HG02588 (cell line): ENCODE data around the gene SLCO1B3.

Experiments used
- ATAC-seq: cut with Tn5 transposase; IDR thresholded peaks from one replicate; pipeline ENCODE4 v1.9.1; 2021; ENCODE audit warnings: mild to moderate bottlenecking, moderate library complexity; ENCODE audit not compliant: unreplicated experiment

Gene SLCO1B3

GRCh38 chr12:20883288-20883687 is 72.8 kb downstream of the SLCO1B3 start:
- no peak for ATAC-seq

GRCh38 chr12:20885116-20885515 is 74.6 kb downstream of the SLCO1B3 start:
- no peak for ATAC-seq

- ATAC-seq: no peak
These were observed 75.0 kb downstream of the SLCO1B3 start for GRCh38 chr12:20885552-20885951.

- no peak for ATAC-seq
These were observed 106.8 kb downstream of the SLCO1B3 start for GRCh38 chr12:20917269-20917668.

GRCh38 chr12:20917819-20918218 is 107.3 kb downstream of the SLCO1B3 start:
- ATAC-seq: no peak

GRCh38 chr12:20931894-20932293 is 121.4 kb downstream of the SLCO1B3 start:
- no peak for ATAC-seq

GRCh38 chr12:20946732-20947131 is 136.2 kb downstream of the SLCO1B3 start:
- peak; percentile 49 for ATAC-seq

- ATAC-seq: peak; percentile 75
These were observed 139.7 kb downstream of the SLCO1B3 start for GRCh38 chr12:20950248-20950647.

- ATAC-seq: no peak
These were observed 152.8 kb downstream of the SLCO1B3 start for GRCh38 chr12:20963303-20963702.

GRCh38 chr12:20963762-20964161 is 153.3 kb downstream of the SLCO1B3 start:
- ATAC-seq: no peak
